GM18951 (cell line): ENCODE data around the gene PHOX2B.

Experiments used
- POLR2A ChIP-seq: IDR thresholded peaks from 4 replicates; pipeline ENCODE4 v1.6.1; 2011; ENCODE audit warnings: mild to moderate bottlenecking; ENCODE audit not compliant: insufficient read length, insufficient read depth; ENCODE audit errors: extremely low read depth
- in situ Hi-C: fragments of 300-500 bp; cut with MboI; formaldehyde crosslinking; loops from one replicate; pipeline ENCODE4 v1.12.0; 2022; ENCODE audit warnings: low sequenced_read_pairs, mixed read lengths, inconsistent platforms; ENCODE audit not compliant: unreplicated experiment

The PHOX2B gene

DNA sequence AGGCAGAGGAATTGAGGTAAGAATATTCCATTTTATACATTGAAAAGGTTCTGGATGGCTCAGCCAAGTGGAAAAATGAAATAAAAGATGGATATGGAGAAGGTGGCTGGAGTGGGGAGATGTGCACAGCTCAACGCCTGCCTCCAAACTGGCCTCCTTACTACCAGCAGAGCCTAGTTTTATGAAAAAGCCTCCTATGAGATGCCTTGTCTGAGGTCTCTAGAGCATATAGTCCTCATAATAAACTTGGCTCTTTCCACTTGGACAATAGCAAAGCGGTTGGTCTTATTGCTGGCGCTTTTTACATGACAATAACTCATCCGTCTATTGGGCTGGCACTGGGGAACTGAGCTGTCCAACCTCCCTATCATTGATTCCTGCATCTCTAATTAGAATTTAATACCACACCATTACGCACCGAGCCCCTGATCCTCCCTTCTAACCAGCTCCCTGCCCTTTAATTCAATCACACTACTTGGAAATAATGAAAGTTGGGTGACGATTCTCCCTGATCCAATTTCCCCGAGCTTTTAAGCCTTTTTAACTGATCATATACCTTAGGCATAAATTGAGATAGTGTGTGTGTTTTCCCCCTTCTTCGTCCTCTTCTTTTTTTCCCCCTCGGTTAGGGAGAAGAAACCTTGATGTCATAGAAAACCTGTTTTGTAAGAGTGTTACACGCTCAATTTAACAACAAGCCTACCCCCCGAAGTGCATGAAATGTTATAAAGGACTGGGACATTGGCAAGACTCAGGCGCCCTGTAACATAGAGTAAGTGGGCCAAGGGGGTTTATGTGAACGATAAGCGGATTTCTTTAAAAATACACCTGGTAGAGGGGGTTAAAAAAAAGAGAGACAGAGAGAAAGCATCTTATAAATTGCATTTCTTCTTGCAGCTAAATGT lies at the start of gene PHOX2B:
Gene PHOX2B (minus strand): TSS at position 155 of the 905 bp plus-strand sequence. CDS start 115 bp downstream, at position 40.
- no peak for TF ChIP-seq POLR2A
- in situ Hi-C loops, result no loop called here

DNA sequence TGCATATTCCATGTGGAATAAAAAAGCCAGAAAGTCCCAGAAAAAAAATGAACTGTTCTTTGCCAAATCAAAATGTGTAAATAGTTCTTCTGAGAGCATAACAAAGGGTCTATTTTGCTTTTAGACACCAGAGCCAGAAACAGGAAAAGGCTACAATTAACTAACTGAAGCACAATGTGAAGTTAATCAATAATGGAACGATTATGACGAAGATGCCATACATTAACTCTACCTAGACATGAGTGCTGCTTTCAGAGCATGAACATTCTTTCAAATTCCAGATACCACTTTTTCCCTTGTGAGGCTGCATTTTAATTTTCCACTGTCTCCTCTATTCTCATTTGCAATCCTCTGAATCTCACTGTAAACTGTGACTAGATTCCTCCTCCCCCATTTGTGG lies 48.7 kb upstream of the PHOX2B start:
- TF ChIP-seq POLR2A, result no peak
- in situ Hi-C loops, result no loop called here

DNA sequence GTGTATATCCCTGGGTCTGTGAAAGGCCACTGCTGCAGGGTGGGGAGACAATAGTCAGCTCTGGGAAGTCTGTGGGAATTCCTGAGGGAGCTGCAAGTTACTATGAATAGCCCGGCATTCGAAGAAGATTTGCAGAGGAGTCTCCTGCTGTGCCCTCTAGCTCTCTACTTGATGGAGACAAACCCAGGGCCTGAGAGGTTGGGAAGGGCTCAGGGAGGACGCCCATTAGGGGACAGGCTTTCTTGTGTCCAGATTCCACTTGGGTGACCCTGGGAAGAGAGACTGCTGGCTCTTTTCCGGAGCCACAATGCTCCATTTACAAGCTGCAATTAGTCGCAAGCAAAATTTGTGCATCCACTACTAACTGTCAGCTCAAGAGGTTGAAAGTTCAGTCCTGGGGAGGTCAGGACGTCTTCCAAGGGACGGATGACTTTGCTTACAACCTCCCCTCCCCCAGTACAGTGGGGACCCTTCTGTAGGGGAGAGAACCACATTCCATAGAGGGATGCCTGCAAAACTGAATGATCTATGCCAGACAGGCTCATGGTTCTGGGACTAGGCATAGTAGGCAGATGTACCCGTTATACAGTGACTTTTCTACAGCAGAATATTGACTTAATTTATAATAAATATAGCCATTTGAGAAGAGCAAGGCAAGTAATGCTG lies 48.2 kb upstream of the PHOX2B start:
- in situ Hi-C loops, result no loop called here

GRCh38 chr4:41795796-41796385 lies 47.4 kb upstream of the PHOX2B start:
- in situ Hi-C loops, result no loop called here

More for the DNA sequence above, 48.2 kb upstream of the PHOX2B start:
- no peak for TF ChIP-seq POLR2A

DNA sequence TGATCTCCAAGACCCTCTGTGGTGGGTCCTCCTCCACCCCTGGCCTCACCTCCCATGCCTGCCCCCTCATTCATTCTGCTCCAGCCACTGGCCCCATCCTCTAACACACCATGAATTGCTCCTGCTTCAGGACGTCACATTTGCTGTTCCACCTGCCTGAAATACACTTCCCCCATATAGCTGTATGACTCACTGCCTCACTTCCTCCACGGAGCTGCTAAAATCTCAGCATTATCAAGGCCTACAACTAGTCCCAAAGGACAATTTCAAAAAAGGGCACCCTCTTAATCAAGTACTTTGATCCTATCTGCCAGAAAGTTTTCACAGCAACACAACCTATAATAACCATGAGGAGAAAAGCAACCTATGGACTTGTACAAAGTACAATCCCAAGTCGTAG lies 43.6 kb upstream of the PHOX2B start:
- TF ChIP-seq POLR2A, result no peak
- in situ Hi-C loops, result no loop called here

More at GRCh38 chr4:41795796-41796385, 47.4 kb upstream of the PHOX2B start:
- TF ChIP-seq POLR2A, result no peak

- in situ Hi-C loops, result no loop called here
- TF ChIP-seq POLR2A, result no peak
Measured at GRCh38 chr4:41791557-41791956, 43.0 kb upstream of the PHOX2B start.

GRCh38 chr4:41787931-41788330 lies 39.4 kb upstream of the PHOX2B start:
- in situ Hi-C loops, result no loop called here
- no peak for TF ChIP-seq POLR2A

DNA sequence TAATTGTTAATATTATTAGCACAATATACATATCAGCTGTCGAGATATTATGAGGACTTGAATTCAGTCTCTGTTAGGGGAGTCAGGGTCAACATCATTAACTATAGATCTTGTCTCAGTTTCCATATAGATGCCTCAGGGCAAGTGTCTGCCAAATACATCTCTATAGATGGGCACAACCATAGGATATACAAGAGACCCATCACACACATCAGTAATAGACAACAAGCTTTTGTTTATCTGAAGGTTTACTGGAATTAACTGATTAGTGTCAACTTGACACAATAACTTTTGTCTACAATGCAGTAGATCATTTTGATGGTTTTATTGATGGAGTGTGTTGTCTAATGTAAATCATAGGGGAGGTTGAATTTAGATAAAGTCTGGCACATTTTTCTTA lies 37.1 kb upstream of the PHOX2B start:
- no peak for TF ChIP-seq POLR2A
- in situ Hi-C loops, result no loop called here

DNA sequence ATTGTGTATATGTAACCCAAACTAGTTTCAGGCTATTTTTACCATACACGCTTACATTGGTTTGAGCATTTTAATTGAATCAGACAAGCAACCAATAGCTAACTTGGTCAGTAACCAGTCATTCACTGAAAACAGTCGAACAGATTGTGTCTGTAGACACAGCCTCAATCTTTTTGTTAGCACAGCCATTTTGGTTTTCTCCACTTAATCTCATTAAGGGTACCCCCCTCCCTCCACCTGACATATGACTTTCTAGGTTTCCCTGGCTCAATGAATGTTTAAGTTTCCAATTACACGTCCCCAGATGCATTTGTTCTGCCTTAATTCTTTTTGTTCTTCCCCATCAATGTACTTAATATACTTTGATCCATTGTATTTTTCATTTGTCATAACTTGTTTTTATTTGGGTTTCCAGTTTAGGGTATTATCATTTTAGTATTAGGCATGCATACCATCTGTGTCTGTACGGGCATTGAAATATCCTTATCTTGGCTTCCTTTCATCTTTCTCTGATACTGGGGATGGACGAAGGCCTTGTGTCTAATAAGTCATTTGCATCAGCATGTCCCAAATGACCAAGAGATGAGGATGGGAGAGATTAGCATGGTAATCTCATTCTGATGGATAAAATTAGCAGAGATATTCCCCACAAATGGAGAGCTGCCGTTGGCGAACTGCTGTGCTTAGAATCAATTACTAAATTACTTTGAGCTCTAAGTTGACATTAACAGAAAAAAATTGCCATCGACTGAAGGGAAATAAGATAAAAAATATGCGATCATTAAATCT lies 35.9 kb upstream of the PHOX2B start:
- no peak for TF ChIP-seq POLR2A
- in situ Hi-C loops, result no loop called here

GRCh38 chr4:41776466-41776865 lies 27.9 kb upstream of the PHOX2B start:
- no peak for TF ChIP-seq POLR2A
- in situ Hi-C loops, result no loop called here

DNA sequence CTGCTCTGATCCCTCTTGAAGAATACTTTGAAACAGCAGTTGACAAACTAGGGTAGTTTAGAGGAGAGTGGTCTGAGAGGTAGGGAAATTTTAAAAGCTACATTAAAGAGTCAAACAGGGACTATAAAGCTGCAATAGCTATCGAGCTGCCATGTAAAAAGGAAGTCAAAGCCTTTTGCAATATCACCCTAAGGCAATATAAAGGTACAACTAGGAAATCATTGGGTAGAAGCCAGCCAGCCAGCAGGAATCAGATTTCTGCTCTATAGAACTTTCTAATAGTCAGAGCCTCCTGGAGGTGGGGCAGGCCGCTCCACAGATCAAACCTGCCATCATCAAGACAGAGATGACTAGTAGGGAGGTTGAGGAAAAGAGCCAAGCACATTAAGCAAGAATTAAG lies 15.2 kb upstream of the PHOX2B start:
- in situ Hi-C loops, result no loop called here
- TF ChIP-seq POLR2A, result no peak

DNA sequence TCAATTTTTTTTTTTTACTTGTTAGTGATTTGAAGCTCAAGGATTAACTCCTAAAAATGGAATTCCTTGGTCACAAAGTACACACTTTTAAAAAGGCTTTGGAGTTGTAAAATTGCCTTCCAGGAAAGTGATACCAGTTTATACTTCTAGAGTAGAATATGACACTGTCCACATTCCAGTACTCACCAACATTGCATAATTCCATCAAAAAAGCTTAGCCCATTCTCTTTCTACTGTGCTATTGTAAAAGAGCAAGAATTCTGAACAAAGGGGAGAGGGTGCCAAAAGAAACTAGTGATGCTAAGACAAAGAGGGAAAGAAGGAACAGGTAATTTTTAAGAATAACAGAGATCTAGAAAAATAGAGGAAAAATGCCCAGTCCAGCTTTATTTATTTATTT lies 10.4 kb upstream of the PHOX2B start:
- in situ Hi-C loops, result no loop called here
- no peak for TF ChIP-seq POLR2A

GRCh38 chr4:41757521-41758156 lies 9.1 kb upstream of the PHOX2B start:
- TF ChIP-seq POLR2A, result no peak

DNA sequence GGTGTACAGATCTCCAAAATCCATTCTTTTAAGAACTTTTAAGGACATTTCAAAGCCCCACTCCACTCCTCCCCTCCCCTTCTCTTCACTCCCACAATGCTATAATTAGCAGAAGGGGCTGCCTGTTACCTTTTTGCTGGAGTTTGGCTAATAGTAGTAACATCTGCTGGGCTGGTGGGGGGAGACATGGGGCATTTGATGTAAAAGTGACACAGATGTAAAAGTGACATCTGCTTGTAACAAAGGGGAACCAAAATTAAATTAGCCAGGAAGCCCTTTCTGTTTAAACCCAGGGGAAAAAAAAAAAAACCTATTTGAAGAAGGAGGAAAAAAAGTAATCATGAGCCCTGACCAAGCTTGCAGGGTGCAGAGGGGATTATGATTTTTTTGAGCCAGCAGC lies 5.4 kb upstream of the PHOX2B start:
- in situ Hi-C loops, result no loop called here
- no peak for TF ChIP-seq POLR2A

More at GRCh38 chr4:41757521-41758156, 9.1 kb upstream of the PHOX2B start:
- in situ Hi-C loops, result no loop called here
